Ovary (tissue), 3 donors: ENCODE measurements around the gene JARID2.

Source experiments
- EP300 ChIP-seq: sonication (generic); formaldehyde crosslinking; IDR thresholded peaks from one replicate; pipeline ENCODE4 v1.6.1; 2017; ENCODE audit warnings: antibody characterized with exemption
- POLR2A ChIP-seq: fragments of 450-650 bp; IDR thresholded peaks from one replicate; pipeline ENCODE4 v1.6.1; 2017; ENCODE audit warnings: antibody characterized with exemption, mild to moderate bottlenecking, moderate library complexity
- TF ChIP-seq, protein P1 (sequence below), 3 donors: fragments of 450-650 bp in 2 of 3; fragments of 200-600 bp in 1 of 3; IDR thresholded peaks; one replicate each; pipeline versions ENCODE4 v1.5.1 to v1.8.0; 2016 to 2022; ENCODE audit warnings: antibody characterized with exemption in 3 of 3, mild to moderate bottlenecking in 1 of 3
- donor health status: DM: no; HTN: no; CAD: no.

DNA sequence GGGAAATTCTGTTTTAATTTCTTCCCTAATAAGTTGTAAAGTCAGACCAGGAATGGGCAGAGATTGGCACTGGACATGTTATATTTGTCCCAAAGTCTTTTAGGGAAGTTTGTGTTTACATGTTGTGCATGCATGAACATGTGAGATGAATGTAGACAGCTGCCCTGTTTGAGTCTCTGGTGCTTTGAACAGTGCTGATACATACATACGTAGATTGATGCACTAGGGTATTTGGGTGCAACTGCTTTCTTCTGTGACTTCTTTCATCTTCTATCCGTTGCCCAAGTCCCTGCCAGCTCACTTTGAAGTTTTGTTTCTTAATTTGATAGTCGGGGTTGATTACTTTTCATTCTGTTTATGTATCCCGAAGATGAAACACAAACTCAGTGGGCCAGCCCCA, 216.4 kb downstream of the JARID2 start:
- TF ChIP-seq, protein P1, sequence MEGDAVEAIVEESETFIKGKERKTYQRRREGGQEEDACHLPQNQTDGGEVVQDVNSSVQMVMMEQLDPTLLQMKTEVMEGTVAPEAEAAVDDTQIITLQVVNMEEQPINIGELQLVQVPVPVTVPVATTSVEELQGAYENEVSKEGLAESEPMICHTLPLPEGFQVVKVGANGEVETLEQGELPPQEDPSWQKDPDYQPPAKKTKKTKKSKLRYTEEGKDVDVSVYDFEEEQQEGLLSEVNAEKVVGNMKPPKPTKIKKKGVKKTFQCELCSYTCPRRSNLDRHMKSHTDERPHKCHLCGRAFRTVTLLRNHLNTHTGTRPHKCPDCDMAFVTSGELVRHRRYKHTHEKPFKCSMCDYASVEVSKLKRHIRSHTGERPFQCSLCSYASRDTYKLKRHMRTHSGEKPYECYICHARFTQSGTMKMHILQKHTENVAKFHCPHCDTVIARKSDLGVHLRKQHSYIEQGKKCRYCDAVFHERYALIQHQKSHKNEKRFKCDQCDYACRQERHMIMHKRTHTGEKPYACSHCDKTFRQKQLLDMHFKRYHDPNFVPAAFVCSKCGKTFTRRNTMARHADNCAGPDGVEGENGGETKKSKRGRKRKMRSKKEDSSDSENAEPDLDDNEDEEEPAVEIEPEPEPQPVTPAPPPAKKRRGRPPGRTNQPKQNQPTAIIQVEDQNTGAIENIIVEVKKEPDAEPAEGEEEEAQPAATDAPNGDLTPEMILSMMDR (IDR thresholded peaks at IDR 0.05), result no peak
- TF ChIP-seq EP300, result no peak
- TF ChIP-seq POLR2A, result no peak
